Rectal smooth muscle tissue (tissue), 1 donor: ENCODE data around the gene TAF11.
"Not testable (repeated sequence)": the region's sequence is repeated elsewhere in the genome, so short reads cannot be mapped to it uniquely, and the experiment has no call there.

ENCODE experiments used
- H3K27ac ChIP-seq: one replicate; pipeline ENCODE4 v1.7.0; 2013; ENCODE audit warnings: low read depth, low read length, inconsistent platforms
- H3K27me3 ChIP-seq: one replicate; pipeline ENCODE4 v1.7.0; 2013; ENCODE audit warnings: low read length; ENCODE audit not compliant: control insufficient read depth, insufficient read depth
- H3K36me3 ChIP-seq: one replicate; pipeline ENCODE4 v1.7.0; 2013; ENCODE audit warnings: low read length; ENCODE audit not compliant: control insufficient read depth, insufficient read depth
- H3K4me1 ChIP-seq: one replicate; pipeline ENCODE4 v1.7.0; 2013; ENCODE audit warnings: low read length; ENCODE audit not compliant: control insufficient read depth, insufficient read depth
- H3K4me3 ChIP-seq: one replicate; pipeline ENCODE4 v1.7.0; 2013; ENCODE audit warnings: low read length
- H3K9ac ChIP-seq: one replicate; pipeline ENCODE4 v1.7.0; 2013; ENCODE audit warnings: low read length

The TAF11 gene, protein sequence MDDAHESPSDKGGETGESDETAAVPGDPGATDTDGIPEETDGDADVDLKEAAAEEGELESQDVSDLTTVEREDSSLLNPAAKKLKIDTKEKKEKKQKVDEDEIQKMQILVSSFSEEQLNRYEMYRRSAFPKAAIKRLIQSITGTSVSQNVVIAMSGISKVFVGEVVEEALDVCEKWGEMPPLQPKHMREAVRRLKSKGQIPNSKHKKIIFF

DNA sequence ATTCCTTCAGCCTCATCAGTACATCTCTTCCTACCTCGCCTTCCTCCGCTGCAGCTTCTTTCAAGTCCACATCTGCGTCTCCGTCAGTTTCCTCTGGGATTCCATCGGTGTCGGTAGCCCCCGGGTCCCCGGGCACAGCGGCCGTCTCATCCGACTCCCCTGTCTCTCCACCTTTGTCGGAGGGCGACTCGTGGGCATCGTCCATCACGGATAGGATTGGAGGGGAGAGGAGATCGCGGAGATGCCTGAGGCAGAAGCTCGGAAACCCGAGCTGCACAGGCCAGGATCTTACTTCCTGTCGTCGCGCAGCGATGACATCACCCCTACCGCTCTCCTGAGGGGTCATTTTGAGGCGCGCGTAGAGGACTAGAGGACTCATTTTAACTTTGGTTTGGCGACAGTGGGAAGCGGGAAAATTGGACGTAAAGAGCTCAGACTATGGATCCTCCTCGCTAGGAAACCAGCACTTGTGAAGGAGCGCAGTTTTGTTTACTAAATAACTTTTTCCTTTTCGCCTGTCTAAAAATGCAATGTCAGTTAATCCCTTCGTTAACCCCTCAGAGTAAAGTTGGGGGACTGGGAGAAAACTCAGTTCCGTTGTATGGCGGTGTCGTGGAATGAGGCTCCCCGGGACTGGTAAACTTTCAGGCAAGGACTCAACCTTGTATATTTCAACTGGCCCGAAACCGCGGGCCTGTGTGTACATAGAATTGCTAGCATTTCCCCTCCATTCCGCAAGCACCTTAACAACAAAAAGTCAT is at the start of gene TAF11:
TSS of gene TAF11 (minus strand) at position 290 of the 761 bp plus-strand sequence. CDS start at position 205, 85 bp downstream.
- peaks cover 8% of the 10 kb centered on the region for H3K4me1 ChIP-seq

DNA sequence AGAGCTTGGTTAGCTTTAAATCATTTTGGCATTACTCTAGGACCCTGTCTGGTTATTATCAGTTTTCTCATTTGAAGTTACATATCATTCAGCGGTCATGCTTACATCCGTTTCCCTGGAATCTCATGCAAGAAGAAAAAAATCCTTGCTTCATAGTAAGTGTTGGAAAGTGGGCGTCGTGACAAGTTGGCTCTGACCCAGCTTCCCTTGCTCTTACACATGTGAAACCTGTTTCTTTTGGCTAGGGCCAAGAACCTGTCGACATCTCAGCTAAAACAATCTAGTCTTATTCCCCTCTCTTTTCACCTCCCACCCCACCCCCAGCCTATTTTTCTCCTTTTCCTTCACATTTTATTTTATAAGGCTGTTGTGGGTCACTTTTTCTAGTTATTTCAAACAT is 46.7 kb upstream of the TAF11 start:
- Histone ChIP-seq H3K4me1 (peaks cover 7% of the 10 kb centered on the region), H3K27ac (no peak overlapping the region)

More for the DNA sequence above, at the start of gene TAF11:
- peak within 1 kb of the TSS; percentile 80 for H3K9ac ChIP-seq
- peak within 1 kb of the TSS; percentile 88 for H3K4me3 ChIP-seq
- peak within 1 kb of the TSS; percentile 75 for H3K27ac ChIP-seq
- no peaks in the 10 kb centered on the region for H3K36me3 ChIP-seq
- no peaks in the 10 kb centered on the region for H3K27me3 ChIP-seq

DNA sequence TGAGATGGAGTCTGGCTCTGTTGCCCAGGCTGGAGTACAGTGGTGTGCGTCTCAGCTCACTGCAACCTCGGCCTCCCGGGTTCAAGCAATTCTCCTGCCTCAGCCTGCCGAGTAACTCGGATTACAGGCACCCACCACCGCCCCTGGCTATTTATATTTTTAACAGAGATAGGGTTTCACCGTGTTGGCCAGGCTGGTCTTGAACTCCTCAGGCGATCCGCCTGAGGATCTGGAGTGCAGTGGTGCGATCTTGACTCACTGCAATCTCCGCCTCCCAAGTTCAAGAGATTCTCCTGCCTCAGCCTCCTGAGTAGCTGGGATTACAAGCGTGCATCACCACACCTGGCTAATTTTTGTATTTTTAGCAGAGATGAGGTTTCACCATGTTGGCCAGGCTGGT is 44.4 kb upstream of the TAF11 start:
- H3K4me1 ChIP-seq, H3K27ac ChIP-seq, H3K9ac ChIP-seq, H3K36me3 ChIP-seq, H3K27me3 ChIP-seq, H3K4me3 ChIP-seq: not testable (repeated sequence)

More for the DNA sequence above, 46.7 kb upstream of the TAF11 start:
- Histone ChIP-seq H3K27me3 (no peaks in the 10 kb centered on the region), H3K36me3 (no peaks in the 10 kb centered on the region), H3K4me3 (no peak overlapping the region), H3K9ac (no peak overlapping the region)

DNA sequence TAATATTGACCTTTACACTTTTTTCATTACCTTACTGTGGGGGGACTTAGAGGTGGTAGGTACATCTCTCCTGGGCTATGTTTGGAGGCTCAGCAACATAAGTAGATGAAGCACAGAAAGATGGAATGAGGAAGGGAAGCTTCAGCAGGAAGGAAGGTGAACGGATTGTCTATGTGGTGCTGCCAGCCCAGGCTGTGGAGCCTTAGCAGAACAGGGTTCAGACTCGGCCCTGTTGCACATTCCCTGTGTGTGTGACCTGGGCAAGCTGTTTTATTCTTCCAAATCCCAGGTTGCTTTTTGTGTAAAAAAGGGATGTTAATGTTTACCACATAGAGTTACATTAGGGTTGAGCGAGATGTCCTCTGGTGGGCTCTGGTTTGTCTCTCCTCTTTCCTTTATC is 42.4 kb upstream of the TAF11 start:
- Histone ChIP-seq H3K4me3 (no peak overlapping the region), H3K27me3 (no peaks in the 10 kb centered on the region)

DNA sequence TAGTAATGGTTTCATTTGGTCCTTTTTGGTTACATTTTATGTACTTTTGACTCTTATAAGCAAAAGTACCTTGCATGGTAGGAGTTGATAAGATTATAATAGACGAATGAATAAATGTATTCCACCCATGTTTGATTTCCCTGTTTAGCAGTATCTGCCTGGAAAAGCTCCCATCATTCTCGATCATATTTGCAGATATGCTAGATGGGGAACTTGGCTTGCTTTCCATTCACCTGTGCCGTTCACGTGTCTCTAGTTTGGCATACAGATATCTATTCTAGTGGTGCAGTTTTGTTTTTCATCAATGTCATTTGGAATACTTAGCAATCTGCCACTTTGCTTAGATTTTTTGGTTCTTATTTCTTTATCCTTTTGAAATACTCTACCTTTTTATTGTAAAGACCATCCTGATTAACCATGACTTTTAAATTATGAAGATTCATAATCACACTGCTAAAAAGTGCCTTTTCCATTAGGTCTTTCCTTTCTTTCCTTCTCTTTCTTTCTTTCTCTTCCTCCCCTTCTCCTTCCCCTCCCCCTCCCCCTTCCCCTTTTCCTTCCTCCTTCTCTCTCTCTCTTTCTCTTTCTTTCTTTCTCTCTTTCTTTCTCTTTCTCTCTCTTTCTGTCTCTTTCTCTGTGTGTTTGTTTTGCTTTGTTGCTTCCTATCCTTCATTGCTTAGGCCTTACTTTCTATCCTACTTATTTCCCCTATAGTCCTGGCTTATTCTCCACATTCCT is 41.6 kb upstream of the TAF11 start:
- H3K4me3 ChIP-seq: no peak overlapping the region
- no peak overlapping the region for H3K27ac ChIP-seq
- peaks cover under 1% of the 10 kb centered on the region for H3K4me1 ChIP-seq
- no peak overlapping the region for H3K9ac ChIP-seq
- H3K27me3 ChIP-seq: no peaks in the 10 kb centered on the region
- H3K36me3 ChIP-seq: no peaks in the 10 kb centered on the region

More for the DNA sequence above, 42.4 kb upstream of the TAF11 start:
- no peak overlapping the region for H3K27ac ChIP-seq
- H3K4me1 ChIP-seq: peaks cover 7% of the 10 kb centered on the region
- H3K36me3 ChIP-seq: no peaks in the 10 kb centered on the region
- no peak overlapping the region for H3K9ac ChIP-seq

DNA sequence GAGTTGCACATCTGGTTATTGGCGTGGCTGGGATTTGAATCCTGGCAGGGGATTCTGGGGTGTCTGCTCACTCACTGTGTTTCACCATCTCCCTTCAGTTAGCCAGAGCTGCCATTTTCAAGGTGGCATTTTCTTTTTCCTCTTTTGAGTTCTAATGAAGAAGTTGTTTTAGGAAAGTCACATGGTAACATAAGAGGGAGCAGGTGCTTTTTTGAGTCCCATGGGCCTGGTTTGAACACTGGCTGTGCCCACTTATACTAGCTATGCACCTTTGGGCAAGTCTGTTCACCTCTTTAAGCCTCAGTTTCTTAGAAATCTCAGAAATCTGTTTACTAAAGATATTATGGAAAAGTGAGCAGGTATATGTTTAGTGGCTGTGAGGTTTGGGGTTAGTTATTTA is 40.9 kb upstream of the TAF11 start:
- no peaks in the 10 kb centered on the region for H3K36me3 ChIP-seq
- no peaks in the 10 kb centered on the region for H3K4me1 ChIP-seq
- H3K4me3 ChIP-seq: no peak overlapping the region
- no peak overlapping the region for H3K27ac ChIP-seq
- H3K27me3 ChIP-seq: no peaks in the 10 kb centered on the region
- no peak overlapping the region for H3K9ac ChIP-seq

DNA sequence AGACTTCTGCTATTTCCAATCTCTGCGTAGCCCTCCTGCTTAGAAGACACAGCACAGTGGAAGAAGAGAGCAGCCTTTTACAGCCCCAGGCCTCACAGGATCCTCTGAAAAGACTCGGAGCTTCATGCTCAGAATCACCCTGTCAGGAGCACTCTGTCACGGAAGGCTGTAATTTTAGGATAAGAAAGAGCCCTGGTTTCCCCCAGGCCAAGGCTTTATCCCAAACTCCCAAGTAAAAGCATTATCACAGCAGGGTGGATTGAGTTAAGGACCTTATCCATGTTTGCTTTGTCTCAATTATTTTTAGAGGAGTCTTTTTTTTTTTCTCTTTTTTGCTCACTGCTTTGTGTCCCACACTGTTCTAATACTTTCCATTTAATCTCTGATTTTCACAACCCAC is 40.4 kb upstream of the TAF11 start:
- Histone ChIP-seq H3K36me3 (no peaks in the 10 kb centered on the region), H3K9ac (no peak overlapping the region), H3K27ac (no peak overlapping the region), H3K4me3 (no peak overlapping the region), H3K27me3 (no peaks in the 10 kb centered on the region), H3K4me1 (no peaks in the 10 kb centered on the region)

DNA sequence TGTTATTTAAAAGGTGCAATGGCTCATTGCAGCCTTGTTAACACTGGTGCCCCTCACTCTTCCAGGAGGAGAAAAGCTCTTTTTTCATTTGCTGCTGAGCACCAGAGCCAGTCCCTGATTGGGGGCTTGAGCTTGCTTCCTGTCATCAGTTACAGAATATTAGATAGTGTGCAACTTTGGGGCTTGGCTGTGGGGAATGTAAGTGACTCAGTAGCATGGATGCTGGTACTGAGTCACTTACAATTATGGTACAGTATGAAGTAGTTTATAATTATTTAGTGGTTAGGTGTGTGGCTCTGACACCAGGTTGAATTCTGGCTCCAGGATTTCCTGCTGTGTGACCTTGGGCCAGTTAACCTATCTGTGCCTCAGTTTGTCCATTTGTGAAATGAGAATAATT is 38.8 kb upstream of the TAF11 start:
- Histone ChIP-seq H3K36me3 (no peaks in the 10 kb centered on the region), H3K9ac (no peak overlapping the region), H3K27ac (no peak overlapping the region), H3K4me3 (no peak overlapping the region), H3K27me3 (no peaks in the 10 kb centered on the region), H3K4me1 (no peaks in the 10 kb centered on the region)

DNA sequence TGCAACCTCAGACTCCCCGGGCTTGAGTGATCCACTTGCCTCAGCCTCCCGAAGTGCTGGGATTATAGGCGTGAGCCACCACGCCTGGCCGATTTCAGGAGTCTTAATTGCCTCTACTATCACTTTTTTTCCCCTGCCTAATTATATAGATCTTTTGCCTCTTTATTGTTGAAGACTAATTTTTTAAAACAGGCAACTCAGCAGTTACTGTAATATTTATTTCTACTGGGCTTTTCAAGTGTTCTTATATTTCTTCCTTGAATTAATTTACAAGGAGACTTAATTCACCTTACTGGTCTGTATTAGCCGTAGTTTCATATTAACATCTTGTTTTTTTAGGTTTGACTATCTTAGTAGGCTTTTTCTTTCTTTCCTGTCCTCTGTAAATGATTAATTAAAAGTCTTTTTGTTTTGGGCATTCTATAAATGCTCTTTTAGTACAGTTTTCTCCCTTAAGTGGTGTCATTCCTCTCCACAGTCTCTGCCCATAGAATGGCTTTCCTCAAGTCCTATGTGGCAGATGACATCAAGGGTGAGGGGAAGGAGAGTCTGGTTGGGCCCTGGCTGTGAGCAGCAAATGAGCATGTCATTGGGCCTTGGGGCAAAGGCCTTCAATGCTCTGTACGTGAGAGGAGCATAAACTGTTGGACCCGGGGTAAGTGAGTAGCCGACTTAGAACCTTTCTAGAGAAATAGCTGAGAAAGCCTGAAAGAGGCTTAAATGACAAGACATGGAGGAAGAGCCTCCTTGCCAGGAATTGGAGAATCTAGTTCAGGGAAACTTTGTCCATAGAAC is 37.2 kb upstream of the TAF11 start:
- H3K27ac ChIP-seq: no peak overlapping the region
- no peaks in the 10 kb centered on the region for H3K36me3 ChIP-seq
- H3K4me3 ChIP-seq: no peak overlapping the region
- H3K27me3 ChIP-seq: no peaks in the 10 kb centered on the region
- no peaks in the 10 kb centered on the region for H3K4me1 ChIP-seq
- H3K9ac ChIP-seq: no peak overlapping the region

DNA sequence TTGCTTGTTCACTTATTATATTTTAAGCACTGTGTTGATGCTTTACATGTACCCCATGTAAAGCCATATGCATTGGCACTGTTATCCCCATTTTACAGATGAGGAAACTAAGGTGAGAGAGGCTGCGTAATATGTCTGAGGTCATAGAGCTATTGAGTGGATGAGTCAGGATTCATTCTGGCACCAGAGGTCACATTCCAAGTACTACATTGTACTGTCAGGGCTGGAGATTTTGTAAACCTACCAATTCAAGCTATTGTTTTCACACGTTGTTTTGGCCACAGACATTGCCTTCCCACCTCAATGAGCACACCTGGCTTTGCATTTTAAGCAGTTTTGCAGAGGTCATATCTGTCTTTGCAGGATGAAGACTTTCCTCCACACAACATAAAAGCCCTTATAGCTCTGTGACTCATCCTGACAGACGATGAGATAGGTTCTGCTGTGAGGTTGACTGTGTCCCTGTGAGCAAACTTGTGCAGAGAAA is 34.4 kb upstream of the TAF11 start:
- no peaks in the 10 kb centered on the region for H3K27me3 ChIP-seq
- H3K36me3 ChIP-seq: no peaks in the 10 kb centered on the region
- no peak overlapping the region for H3K4me3 ChIP-seq
- H3K4me1 ChIP-seq: peaks cover 2% of the 10 kb centered on the region
- no peak overlapping the region for H3K9ac ChIP-seq
- no peak overlapping the region for H3K27ac ChIP-seq

DNA sequence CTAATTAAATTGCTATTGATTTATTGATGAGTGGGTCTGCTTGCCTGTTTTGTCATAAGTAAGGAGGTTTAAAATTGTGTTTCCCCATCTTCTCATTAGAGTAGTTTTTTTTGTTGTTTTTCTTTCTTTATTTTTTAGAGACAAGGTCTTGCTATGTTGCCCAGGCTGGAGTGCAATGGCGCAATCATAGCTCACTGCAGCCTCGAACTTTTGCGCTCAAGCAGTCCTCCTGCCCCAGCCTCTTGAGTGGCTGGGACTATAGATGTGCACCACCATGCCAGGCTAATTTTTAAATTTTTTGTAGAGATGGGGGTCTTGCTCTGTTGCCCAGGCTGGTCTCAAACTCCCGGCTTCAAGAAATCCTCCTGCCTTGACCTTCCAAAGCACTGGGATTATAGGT is 32.3 kb upstream of the TAF11 start:
- H3K4me1 ChIP-seq: peaks cover 2% of the 10 kb centered on the region

DNA sequence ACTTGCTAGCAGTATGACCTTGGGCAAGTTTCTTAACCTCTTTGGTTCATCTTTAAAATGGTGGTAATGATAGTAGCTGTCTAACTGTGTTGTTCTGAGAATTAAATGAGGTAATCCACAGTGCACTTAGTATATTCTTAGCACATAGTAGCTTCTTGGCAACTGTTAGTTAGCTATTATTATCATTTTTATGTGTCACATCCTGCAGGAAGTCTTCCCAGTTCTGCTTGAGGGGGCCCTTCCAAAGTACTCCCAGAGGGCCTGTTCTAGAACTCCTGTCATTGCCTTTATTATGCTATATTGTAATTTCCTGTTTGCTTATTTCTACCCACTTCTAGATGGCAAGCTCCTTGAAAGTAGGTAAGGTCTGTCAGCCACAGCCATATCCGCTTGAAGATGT is 31.8 kb upstream of the TAF11 start:
- H3K4me1 ChIP-seq: peaks cover 2% of the 10 kb centered on the region
- H3K27me3 ChIP-seq: no peaks in the 10 kb centered on the region
- no peak overlapping the region for H3K27ac ChIP-seq

More for the DNA sequence above, 32.3 kb upstream of the TAF11 start:
- Histone ChIP-seq H3K36me3 (no peaks in the 10 kb centered on the region), H3K27ac (no peak overlapping the region), H3K27me3 (no peaks in the 10 kb centered on the region), H3K4me3 (no peak overlapping the region), H3K9ac (no peak overlapping the region)

More for the DNA sequence above, 31.8 kb upstream of the TAF11 start:
- H3K4me3 ChIP-seq: no peak overlapping the region
- no peaks in the 10 kb centered on the region for H3K36me3 ChIP-seq
- H3K9ac ChIP-seq: no peak overlapping the region
